NCI-H2171 treated with DMSO at 0.1 percent for 48 hours (cell line): ENCODE data around the gene ASB2.

Experiments
- DNase-seq: peaks from one replicate; lab custom pipeline; 2025; lab: John Stamatoyannopoulos, UW

ASB2 gene

GRCh38 chr14:93946541-93947090, 29.8 kb downstream of the ASB2 start:
- DNase-seq: no peak

GRCh38 chr14:93946104-93946503, 30.3 kb downstream of the ASB2 start:
- no peak for DNase-seq

- no peak for DNase-seq
Observed at GRCh38 chr14:93945070-93945399, 31.3 kb downstream of the ASB2 start.

DNA sequence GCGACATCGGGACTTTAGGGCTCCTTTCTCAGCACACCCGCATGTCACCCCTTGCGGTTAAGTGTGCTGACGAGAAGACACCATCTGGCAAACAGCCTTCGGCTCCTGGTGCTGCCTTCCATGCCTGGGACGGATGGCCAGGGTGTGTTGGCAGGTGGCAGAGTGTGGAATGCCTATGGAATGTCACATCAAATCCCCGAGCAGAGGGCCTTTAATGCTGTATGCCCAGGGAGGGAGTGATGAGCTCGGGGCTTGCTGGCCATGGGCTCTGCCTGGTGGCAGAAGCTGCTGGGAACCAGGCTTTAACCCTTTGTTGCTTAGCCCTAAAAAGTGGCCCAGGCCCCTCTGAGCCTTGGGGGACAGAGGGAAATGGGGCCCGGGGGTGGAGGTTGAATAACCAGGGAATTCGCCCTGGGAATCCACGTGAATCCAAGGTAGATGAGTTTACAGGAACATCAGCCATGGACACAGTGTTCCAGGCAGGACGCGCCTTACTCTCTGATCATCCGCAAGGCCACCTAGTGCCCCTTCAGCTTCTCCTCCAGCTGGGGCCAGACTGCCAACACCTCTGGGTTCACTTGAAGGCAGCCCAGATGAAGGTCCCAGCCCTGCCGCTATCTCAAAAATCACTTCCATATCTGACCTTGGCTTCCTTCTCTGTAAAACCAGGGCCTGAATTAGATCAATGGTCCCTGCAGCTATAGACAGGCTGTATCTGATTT, 31.9 kb downstream of the ASB2 start:
- peak; percentile 80 for DNase-seq

DNA sequence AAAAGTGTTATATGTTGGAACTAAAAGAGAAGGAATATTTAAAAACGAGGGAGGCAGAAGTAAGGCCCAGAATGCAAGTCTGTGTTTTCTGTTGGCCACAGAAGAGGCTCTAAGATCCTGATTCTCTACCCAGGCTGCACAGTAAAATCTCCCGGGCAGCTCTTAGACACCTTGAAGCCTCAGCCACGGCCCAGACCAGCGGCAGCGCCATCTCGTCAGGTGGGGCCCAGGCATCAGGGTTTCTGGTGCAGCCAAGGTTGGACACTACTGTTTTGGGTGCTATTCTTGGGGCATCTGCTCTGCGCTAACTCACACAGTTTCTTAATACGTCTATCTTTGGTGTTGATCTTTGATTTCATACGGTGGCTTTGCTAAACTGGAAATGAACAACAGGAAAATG, 32.4 kb downstream of the ASB2 start:
- DNase-seq: no peak

DNA sequence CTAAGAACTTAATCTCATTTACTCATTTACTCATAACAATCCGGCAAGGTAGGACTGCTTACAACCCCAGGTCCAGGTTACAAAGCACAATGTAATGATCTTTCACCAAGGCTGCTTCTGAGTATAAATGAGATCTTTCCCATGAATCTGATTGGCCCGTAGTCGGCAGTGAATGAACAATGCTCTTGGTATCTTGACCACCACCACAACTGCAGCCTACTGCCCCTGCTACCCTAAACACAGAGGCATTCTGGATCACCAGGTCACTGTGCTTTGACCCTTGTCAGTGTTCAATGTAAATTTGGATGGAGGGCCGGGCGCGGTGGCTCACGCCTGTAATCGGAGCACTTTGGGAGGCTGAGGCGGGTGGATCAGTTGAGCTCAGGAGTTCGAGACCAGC, 33.3 kb downstream of the ASB2 start:
- DNase-seq: no peak

DNA sequence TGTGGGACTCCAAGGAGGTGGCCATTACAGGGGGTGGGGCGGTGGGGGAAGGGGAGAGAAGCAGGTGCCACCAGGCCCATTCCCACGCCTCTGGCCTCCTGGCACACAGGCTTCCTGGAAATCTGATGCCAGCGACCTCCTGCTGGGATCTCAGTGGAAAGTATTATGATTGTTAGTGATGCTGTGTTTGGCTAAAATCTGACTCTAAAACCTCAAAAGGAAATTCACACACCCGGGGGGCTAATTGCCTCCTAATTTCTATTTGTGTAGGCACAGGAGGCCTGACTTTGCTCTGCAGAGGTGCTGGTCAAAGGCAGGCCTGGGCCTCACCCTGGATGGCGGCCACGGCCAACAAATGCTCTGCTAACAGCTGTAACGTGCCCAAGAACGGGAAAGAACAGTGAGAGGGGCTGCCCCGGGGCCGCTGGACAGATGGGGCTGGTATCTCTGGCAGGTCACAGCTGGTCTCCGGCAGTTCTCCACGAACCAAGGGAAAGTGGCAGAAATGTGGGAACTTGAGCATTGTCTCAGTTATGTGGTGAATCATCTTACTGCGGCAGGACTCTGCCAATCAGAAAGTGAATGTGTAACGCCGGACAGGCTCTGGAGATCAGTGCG, 35.0 kb downstream of the ASB2 start:
- peak; percentile 94 for DNase-seq

- DNase-seq: no peak
Observed at GRCh38 chr14:93940437-93940836, 35.9 kb downstream of the ASB2 start.

DNA sequence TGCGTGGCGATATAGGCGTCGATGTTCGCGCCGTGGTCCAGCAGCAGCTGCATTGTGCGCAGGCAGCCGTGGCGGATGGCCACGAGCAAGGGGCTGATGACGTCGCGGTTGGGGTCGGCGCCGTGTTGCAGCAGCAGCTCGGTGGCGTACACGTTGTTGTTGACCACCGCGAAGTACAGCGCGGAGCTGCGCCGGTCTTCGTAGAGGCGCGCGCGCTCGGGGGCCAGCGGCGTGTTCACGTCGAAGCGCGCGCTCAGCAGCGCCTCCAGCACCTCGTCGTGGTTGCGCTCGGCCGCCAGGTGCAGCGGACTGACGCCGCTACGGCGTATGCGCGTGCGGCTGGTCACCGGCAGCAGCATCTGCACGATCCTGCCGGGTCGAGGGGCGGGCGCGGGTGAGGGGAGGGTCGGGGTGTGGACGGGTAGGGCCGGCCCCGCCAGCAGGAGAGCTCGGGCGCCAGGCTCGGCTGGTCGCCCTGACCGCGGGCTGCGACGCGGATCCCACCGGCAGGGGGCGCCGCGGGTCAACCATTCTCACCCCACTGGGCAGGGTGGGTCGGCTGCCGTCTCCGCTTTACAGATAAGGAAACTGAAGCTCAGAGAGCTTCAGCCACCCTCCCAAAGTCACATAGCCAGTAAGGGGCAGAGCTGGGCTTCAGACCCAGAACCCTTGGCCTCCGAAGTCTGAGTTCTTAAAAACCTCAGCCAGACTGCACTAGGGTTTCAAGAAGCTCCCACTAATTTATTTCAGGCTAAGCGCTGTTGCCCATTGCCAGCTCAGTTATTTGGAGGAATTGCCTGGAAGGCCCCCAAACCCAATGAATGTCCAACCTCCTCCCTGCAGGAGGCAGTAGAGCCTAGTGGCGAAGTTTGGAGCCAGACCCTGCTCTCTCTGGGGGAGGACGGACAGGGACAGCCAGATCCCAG, 36.8 kb downstream of the ASB2 start:
- no peak for DNase-seq

- DNase-seq: no peak
Observed at GRCh38 chr14:93938751-93939303, 37.5 kb downstream of the ASB2 start.

DNA sequence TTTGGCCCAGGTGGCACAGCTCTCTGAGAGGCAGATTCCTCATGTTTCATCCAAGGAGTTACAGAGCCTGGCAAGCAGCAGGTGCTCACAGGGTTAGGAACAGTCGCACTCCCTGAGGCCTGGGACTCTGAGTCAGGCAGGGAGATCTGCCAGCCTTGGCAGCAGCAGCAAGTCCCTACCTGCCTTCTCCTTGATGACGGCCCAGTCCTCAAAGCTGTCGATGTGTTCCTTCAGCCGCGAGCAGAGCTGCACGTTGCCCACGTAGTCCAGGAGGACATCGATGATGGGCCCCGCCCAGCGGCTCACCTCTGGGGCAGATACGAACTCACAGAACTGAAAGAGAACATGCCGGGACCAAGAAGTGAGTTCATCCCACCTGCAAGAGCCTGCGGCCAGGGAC, 38.9 kb downstream of the ASB2 start:
- DNase-seq: peak; percentile 97

GRCh38 chr14:93936926-93937325, 39.4 kb downstream of the ASB2 start:
- no peak for DNase-seq

- peak; percentile 80 for DNase-seq
Observed at GRCh38 chr14:93936245-93936644, 40.1 kb downstream of the ASB2 start.

DNA sequence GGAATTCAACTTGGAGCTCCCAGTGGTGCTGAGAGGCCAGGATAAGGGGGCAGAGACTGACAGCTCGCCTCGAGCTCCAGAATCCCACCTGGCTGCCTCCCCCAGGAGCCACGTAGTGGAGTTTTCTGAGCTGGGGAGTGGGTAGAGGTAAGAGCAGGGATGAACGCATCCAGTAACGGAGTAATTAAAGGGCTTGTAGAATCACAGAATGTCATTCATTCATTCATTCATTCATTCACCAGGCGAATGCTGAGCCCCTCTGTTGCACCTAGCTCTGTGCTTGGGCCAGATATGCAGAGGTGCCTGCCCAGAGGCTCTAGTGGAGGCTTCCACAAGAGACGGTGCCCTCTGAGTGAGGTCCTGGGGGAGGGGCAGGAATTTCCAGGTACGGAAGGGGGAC, 41.2 kb downstream of the ASB2 start:
- DNase-seq: no peak

DNA sequence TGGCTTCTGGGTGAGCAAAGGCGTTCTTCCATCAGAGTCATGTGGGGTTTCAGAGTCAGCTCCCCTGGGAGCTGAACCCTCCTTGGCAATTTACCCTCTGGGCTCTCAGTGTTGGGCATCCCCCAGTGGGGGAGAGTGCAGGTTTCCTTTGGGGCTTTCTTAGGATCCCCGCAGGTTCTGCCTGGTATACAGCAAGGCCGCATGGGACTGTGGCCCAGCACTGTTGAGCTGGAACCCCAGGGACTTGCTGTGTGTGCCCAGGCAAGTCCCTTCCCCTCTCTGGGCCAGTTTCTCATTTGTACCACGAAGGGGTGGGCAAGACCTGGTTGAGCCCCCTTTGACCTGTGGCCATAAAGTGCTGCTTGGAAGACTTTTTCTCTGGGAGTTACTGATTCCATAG, 43.7 kb downstream of the ASB2 start:
- no peak for DNase-seq

- DNase-seq: no peak
Observed at GRCh38 chr14:93930989-93931307, 45.4 kb downstream of the ASB2 start.

DNA sequence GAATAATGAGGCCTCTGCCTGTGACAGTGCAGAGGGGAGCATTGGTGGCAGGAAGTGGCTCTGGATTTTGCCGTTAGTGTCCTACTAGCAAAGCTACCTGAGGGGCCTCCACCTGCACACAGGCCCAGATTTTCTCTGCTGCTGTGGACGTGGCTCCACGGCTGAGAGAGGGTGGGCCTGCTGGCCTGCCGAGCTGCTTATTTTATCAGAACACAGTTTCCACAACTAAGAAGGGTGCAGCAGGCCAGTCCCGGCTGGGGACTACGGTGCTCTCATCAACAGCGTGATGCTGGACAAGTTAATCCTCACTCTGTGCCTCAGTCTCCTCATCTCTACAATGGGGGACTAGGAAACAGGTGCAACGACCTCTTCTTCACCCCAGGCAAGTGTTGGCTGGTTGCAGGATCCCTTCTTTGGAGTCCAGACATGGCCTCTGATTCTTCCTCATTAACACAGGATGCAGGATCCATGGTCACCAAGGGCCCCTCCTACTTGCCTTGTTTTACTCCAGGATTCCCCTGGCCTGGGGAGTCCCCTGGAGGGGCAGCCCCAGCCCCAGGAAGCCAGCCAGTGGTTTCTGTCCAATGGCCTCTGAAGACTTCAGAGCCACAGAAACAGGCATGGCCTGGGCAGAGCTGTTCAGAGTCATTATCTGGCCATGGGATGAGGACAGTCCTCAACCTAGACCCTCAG, 45.9 kb downstream of the ASB2 start:
- DNase-seq: no peak

DNA sequence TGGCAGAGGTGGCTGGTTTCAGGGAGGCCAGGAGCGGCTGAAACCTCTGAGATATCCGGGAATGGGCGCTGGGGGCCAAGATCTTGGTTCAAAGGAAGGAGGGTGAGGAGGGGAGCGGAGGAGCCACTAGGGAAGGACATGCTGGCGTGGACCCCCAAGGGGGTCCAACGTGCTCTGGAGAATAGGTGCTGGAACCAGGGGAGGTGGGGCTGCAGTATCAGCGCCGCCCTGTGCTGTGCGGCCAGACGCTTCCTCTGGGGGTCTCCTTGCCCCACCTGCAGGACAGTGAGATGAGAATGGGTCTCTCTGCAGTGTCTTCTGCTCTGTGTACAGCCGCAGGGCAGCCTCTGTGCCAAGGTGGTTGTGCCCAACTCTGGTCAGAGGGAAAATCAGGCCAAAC, 46.7 kb downstream of the ASB2 start:
- DNase-seq: no peak

DNA sequence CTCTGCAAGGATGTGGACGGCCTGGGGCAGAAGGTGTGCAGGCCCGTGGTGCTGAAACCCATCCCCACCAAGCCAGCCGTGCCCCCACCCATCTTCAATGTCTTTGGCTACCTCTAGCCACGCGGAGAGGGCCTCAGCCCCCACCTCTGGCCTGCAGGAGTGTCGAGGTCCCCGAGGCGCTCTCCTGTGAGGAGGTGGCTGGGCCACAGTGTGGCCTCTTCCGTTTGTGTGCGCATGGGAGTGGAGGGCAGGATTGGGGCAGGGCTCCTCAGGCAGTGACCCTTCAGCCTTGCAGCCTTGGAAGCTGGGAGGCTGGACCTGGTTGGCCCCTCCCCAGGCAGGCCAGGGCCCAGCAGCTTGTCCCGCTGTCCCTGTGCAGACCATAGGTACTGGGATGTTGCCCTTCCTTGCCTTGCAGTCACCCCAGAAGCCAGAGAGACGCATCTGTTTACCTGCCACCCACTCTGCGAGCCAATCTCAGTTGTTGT, 47.3 kb downstream of the ASB2 start:
- no peak for DNase-seq

GRCh38 chr14:93928184-93929047, 48.0 kb downstream of the ASB2 start:
- DNase-seq: no peak

- DNase-seq: no peak
Observed at GRCh38 chr14:93927800-93928145, 48.6 kb downstream of the ASB2 start.
